Upper lobe of left lung (tissue), 4 donors: ENCODE results near the gene AP4M1.

Experiments
- EP300 ChIP-seq, 4 donors: sonication (generic); formaldehyde crosslinking; IDR thresholded peaks; one replicate each; pipeline ENCODE4 v1.5.1; 2017; ENCODE audit warnings: antibody characterized with exemption in 4 of 4, control low read depth in 2 of 4
- POLR2A ChIP-seq, 4 donors: fragments of 450-650 bp; IDR thresholded peaks; one replicate each; pipeline ENCODE4 v1.5.1; 2016 to 2017; ENCODE audit warnings: antibody characterized with exemption in 4 of 4, mild to moderate bottlenecking in 2 of 4
- POLR2AphosphoS5 ChIP-seq, 2 donors: sonication (generic); formaldehyde crosslinking; IDR thresholded peaks; one replicate each; pipeline ENCODE4 v1.5.1; 2017; ENCODE audit warnings: antibody characterized with exemption in 2 of 2
- TF ChIP-seq, protein P1 (sequence below), 6 experiments: fragments of 450-650 bp in 4 of 6; fragments of 200-600 bp in 2 of 6; sonication (generic) in 2 of 6; IDR thresholded peaks; one replicate each; pipeline ENCODE4 v1.5.1; 2016 to 2019; ENCODE audit warnings: antibody characterized with exemption in 6 of 6

DNA sequence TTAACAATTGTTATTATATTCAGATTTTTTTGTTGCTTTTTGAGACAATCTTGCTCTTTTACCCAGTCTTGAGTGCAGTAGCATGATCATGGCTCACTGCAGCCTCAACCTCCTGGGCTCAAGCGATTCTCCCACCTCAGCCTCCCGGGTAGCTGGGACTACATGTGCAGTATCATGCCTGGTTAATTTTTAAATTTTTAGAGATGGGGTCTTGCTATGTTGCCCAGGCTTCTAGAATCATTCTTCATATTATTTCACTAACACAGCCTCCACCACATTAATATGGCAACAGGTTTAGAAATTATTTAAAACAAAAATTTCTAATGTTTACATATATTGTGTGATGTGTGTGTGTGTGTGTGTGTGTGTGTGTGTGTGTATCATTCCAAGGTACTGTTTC, 45.8 kb downstream of the AP4M1 start:
- TF ChIP-seq EP300 (IDR thresholded peaks at IDR 0.05) = no peak
- TF ChIP-seq POLR2A (IDR thresholded peaks at IDR 0.05) = no peak
- TF ChIP-seq, protein P1, sequence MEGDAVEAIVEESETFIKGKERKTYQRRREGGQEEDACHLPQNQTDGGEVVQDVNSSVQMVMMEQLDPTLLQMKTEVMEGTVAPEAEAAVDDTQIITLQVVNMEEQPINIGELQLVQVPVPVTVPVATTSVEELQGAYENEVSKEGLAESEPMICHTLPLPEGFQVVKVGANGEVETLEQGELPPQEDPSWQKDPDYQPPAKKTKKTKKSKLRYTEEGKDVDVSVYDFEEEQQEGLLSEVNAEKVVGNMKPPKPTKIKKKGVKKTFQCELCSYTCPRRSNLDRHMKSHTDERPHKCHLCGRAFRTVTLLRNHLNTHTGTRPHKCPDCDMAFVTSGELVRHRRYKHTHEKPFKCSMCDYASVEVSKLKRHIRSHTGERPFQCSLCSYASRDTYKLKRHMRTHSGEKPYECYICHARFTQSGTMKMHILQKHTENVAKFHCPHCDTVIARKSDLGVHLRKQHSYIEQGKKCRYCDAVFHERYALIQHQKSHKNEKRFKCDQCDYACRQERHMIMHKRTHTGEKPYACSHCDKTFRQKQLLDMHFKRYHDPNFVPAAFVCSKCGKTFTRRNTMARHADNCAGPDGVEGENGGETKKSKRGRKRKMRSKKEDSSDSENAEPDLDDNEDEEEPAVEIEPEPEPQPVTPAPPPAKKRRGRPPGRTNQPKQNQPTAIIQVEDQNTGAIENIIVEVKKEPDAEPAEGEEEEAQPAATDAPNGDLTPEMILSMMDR (IDR thresholded peaks at IDR 0.05) = no peak
- no peak for TF ChIP-seq POLR2AphosphoS5 (IDR thresholded peaks at IDR 0.05)
